Measurements from ENCODE around the gene MICAL1.

The MICAL1 gene

DNA sequence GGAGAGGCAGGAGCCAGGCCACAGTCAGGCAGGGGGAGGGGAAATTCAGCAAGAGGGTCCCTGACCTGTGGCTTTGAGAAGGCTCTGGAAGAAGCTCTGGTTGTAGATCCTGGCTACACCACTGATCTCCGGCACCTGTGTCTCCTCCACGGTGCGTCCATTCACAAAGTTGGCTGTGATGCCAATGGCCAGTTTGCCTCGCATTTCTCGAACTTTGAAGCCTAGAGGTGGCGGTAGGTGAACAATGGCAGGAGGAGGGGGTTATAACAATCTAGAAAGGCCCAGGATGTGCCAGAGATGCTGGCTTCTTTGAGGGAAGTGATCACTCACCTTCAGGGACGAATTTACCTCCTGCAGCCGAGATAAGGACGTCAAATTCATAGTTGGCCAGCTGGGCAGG is 3.4 kb downstream of the MICAL1 start:
- no peak for DNase-seq

DNA sequence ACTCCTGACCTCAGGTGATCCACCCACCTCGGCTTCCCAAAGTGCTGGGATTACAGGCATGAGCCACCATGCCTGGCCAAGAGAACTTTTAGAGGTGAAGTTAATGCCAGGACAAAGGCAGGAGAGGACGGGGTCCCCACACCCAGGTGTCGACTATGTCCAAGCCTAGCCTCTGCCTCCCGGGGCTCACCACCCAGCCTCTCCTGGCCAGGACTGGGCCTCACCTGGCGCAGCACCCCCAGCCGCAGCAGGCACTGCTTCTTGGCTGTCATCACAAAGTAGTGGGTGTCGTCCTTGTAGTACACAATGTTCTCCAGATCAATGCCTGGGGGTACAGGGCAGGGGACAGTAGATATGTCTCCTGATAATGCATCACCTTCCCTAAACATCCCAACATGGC is 4.2 kb downstream of the MICAL1 start:
- no peak for DNase-seq

DNA sequence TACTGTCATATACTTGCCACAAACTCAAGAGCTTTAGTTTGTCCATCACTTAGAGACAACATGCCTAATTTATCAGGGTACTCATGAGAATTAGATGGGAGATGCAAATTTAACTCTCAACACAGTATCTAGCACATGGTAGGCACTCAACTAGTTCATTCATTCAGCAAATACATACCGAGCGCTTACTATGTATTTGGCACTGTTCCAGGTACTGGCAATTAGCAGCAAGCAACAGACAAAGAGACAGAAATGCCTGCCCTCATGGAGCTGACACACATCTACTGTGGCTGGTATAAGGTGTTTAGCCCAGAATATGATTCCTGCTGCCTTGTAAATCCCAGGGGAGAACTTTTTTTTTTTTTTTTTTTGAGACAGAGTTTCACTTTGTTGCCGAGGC is 4.8 kb downstream of the MICAL1 start:
- no peak for DNase-seq

DNA sequence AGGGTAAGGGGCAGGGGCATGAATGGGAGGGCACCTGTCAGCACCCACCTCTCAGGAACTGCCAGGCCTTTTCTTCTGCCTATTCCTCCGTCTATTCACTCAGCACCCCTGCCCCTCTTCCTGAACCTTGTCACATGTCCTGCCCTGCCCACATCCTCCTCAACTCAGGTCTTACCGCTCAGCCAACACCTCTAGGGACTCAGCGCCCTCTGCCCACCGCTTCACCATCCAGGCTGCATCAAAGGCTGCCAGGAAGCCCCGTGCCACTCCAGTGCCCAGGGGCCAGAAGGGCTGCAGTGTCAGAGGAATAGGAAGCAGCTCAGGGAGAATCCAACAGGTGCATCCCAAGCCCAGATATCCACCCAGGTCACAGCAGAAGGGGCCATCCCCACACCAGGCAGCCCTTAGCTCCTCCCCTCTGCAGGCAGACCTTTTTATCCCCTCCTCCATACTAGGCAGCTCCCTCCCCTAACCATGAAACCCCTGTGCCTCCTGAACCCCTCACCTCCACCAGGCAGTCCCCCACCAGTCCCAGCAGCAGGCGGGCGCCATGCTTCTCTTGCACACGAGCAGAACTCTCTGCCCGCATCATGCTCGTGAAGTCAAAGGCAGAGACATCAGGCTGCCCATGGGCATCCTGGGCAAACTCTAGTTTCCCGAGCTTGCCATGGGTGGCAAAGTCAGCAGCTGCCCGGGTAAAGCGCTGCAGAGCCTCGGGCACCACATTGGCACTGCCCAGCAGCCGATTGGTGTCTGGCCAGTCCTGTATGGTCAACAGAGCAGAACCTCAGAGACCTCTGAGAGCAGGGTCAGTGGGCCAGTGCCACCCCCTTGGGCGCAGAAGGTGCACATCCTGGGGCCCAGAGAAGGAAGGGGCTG is 5.5 kb downstream of the MICAL1 start:
- no peak for DNase-seq

DNA sequence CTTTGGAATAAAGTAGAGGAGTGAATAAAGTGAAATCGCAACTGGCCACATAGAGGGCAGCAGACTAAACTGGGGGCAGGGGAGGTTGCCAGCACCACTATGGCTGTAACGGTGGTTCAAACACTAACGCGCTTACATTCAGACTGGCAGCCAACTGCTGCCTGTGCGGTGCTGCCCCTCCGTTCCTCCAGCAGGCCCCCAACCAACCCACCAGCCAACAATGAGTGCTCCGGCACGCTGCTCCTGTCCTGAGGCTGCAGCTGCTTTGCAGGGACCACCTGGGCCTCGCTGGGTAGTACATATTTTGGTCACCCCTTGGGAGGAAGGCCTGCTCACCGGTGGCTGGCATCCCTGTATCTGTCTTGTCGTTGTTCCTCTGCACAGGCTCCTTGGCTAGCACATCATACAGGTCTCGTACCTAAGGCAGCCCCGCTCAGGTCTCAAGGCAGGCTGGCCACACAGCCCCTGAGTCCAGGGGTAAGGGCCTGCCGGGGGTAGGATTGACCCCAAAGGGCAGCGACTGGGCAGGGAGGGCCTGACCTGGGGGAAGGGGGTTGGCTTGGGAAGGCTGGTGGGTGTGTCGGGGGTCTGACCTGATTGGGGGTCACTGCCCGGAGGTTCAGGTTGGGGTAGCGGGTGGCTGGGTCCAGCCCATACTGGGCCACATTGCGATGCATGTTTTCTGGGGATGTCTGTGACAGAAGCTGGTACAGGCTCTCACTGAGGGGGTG is 6.3 kb downstream of the MICAL1 start:
- DNase-seq: no peak

DNA sequence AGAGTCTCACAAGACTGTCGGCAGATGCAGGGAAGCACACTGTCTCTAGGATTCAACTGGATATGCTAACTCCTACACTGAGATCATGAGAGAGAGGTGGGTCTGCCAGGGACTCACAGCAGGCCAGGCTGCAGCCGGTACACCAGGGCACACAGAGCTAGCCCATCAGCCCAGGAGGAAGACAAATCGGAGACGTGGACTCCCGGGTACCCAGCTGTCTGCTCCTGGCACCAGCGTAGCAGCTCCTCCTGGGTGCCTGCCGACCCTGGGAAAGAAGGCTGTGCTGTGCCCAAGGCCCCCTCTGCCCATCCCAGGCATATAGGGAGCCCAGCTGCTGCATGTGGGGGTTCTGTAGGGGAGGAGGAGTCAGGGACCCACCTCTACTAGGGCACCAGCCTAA is 7.0 kb downstream of the MICAL1 start:
- no peak for DNase-seq

DNA sequence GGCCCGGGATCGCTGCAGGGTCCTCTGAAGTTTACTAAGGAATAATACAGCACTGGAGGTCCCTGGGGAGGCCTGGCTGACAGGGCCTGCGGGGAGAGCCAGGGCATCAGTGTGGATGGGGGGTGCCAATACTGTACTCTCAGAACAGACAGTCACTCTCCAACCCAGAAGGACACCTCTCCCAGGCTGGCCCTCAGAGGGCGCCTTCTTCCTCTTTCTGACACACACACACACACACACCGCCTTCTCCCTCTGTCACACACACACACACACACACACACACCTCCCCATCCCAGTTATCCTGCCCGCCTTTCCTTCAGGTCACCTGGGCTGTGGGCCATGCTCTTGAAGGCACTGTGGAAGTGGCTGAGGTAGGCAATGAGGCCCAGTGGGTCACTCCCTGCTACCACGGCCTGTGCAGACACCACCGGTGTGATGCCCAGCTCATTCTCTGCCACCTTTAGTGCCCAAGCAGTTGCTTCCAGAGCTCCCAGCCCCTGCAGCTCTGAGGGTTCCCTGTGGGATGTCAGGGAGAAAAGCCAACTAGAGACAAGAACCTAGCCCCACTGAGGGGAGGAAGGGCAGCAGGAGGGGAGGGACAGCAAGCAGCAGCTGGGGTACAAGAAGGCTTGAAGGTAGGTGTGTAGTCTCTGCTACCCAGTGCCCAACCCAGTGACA is 7.6 kb downstream of the MICAL1 start:
- no peak for DNase-seq

DNA sequence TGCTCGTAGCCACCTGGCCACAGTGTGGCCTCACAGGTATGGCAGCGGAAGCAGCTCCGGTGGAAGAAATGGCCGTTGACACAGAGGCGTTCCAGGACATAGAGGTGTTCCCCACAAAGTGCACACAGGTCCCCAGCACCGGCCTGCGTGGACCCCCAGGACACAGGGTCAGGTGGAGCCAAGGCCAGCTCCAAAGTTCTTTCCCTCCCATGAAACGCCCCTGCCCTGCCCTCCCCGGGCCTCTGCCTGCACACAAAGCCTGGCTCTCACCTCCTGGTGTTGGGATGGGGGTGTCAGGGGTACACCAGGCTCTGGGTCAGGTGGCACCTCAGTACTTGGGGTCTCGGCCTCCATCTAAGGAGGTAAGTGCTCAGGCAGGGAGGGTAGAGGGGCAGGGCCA is 8.5 kb downstream of the MICAL1 start:
- no peak for DNase-seq

DNA sequence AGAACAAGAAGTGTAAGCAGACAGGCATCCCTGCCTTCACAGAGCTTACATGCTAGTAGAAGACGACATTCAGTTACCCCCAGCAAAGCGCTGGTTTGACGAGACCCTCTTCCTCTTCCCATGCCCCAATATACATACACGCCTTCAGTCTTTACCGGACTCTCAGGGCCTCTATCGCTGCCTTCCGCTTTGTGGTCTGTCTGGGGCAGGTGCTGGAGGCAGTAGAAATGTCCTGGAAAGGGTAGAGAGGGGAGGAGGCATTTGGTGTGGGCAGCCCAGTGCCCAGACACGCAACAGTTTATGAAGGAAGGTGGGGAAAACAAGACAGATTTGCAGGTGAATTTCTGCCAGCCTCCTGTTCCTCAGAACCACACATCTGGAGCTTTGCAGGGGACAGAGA is 9.0 kb downstream of the MICAL1 start:
- no peak for DNase-seq

DNA sequence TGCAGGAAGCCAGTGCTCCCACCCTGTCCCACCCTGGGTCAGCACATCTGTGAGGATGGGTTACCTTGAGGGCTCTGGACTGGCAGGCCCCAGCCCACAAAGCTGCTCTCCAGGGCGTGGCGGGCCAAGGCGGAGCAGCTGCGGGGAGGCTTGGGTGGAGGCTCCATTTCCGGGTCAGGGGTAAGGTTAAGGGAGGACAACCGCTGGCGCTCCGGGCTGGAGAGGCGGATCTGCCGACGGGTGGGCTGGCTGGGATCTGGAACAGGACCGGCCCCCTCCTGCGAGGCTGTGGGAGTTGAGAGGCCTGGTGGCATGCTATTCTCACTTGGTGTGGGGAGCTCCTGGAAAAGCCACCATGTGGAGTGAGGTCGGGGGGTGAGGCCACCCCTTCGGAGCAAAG is 9.5 kb downstream of the MICAL1 start:
- no peak for DNase-seq

DNA sequence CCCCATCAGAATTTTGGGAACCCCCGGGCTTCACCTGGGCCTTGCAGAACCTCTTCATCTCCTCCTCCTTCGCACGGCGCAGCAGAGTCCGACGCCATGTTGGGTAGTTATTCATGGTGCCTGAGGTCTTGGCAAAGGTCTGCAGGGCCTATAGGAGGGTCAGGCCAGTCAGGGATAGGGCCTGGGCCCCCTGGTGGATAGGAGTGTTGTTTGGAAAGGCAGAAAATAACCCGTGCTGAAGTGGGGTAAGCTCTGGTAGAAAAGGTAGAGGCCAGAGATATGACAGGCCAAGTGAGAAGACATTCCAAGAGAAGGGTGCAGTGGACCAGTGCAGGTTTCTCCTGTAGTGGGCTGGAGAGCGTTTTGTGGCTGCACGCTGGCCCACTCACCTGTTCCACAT is 10.2 kb downstream of the MICAL1 start:
- no peak for DNase-seq

DNA sequence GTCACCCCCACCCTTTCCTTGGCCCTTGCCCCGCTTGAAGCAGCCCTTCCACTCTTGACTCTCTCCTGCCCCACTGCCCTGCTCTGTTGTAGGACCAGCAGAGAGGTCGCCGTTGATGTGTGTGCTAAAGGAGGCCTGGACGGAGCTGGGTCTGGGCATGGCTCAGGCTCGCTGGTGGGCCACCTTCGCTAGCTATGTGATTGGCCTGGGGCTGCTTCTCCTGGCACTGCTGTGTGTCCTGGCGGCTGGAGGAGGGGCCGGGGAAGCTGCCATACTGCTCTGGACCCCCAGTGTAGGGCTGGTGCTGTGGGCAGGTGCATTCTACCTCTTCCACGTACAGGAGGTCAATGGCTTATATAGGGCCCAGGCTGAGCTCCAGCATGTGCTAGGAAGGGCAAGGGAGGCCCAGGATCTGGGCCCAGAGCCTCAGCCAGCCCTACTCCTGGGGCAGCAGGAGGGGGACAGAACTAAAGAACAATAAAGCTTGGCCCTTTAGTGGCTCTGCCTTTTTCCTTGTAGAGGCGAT is 12.1 kb downstream of the MICAL1 start:
- DNase-seq: no peak

DNA sequence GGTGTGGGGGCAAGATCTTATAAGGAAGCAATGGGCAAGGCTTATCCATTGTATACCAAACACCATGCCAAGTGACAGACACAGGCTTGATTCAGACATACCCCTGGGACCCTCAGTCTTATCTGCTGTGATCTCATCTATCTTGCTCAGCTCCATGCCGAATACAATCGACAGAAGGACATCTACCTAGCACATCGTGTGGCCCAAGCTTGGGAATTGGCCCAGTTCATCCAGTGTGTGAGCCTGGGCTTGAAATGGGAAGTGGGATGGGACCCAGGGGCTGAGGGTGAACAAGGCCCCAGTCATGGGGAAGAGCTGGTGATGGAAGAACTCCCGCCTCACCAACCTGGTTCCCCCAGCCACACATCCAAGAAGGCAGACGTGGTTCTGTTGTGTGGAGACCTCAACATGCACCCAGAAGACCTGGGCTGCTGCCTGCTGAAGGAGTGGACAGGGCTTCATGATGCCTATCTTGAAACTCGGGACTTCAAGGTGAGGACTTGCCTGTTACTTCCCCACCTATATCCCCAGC is 13.1 kb downstream of the MICAL1 start:
- DNase-seq: no peak

DNA sequence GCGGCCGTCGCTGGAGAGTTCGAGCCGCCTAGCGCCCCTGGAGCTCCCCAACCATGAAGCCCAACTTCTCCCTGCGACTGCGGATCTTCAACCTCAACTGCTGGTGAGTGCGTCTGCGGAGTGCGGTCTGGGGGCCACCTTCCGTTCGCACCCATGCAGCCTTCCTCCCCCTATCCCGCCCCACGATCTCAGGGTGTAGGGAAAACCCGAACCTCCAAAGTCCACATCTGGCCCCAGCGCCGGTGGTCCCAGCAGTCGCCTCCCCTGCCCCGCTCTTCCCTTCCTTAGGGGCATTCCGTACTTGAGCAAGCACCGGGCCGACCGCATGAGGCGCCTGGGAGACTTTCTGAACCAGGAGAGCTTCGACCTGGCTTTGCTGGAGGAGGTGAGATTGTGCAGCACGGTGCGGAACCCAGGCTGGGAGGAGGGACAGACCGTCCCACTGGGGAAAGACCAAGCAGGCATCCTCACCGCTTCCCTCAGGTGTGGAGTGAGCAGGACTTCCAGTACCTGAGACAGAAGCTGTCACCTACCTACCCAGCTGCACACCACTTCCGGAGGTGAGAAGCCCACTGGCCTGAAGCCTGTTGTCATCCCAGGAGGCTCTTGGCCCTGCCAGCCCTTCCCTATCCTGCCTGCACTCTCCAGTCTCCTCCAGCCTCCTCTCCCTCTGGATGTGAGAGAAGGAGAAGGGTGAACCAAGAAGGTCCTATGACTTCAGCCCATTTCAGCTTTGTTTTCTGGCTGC is 14.3 kb downstream of the MICAL1 start:
- DNase-seq: peak; percentile 66

DNA sequence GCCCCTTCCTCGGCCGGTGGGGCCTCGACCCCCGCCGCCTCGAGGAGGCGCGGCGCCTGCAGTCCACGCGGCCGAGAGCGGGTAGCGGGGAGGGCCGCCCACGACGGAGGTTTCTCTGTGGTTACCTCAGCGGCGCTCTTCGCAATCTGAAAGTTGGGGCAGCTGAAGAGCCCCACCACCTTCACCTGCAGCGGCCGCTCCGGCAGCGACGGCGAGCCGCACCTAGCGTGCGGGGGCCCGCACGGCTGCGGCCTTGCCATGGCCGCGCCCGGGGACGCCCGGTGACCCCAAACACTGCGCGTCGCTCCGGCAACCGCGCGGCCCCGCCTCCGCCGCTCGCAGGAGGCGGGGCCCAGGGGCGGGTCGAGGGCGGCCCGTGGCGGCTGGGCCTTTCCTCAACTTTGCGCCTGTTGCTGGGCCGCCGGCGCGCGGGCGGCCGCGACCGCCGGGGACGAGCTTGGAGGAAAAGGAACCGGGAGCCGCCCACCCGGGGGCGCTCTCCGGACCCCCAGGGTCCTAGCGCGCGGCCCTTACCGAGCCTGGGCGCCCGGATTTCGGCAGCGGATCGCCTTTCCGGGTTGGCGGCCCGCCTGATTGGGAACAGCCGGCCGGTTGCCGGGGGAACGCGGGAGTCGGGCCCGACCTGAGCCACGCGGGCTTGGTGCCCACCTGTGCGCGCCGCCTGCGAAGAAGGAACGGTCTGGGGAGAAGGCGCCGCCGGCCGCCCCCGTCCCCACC is 15.1 kb downstream of the MICAL1 start, which contains the start of the genes PPIL6 and SMPD2:
PPIL6 (minus strand) TSS at position 298 of the 738 bp plus-strand sequence; CDS start at position 260, 38 bp downstream.
SMPD2 (plus strand) TSS at position 394 of the 738 bp plus-strand sequence. CDS start 398 bp downstream, outside the sequence.
- DNase-seq: peak; percentile 96

DNA sequence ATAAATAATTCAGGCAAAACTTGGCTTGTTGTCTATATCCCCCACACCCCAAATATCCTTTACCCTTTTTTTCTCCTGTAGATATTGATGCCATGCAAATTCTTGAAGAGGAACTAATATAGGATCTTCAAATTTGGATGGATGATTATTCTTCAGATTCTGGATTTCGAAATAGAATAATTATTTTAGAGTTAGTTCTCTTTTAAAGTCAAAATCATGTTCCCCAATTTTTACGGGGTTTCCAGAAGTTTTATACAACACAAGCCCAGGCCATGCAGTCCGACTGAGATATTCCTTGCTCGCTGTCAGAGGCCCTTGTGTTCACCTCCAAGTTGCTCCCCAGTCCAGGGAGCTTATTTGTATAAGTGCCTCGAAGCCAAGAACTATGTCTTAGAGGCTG is 19.5 kb downstream of the MICAL1 start:
- DNase-seq: no peak

DNA sequence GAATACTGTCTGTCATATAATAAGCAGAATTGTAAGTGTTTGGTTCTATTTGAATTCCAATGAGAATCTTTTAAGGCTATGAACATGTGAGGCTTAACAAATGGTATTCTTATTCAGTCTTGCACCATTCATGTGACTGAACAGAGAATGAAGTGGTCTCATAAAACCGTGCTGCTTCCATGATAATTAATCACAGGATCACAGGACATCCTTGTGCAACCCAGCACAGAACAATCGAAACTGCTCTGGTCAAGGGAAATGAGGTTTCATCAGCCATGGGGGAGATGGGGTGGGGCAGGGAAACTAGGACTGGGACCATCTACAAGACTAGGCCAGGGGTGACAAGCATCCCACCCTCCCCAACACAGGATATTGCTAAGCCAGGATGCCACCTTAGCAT is 21.1 kb downstream of the MICAL1 start:
- DNase-seq: no peak

DNA sequence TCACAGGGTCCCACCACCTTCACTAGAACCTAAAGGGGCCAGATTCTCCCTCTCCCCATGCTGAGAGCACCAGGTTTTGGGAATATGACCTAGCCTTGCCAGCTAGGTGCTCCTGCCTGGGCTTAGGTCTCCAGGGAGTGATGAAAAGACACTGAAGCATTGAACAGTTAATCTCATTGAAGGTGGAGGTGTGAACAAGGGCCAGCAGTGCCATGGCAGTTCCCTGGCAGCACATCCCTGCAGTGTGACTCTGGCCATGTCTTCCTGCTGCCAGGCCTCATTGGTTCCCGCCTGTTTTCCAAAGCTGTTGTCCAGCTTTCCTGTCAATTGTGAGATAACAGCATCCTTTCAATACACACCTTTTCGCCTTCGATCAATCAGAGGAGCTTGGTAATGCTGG is 26.1 kb downstream of the MICAL1 start:
- no peak for DNase-seq

DNA sequence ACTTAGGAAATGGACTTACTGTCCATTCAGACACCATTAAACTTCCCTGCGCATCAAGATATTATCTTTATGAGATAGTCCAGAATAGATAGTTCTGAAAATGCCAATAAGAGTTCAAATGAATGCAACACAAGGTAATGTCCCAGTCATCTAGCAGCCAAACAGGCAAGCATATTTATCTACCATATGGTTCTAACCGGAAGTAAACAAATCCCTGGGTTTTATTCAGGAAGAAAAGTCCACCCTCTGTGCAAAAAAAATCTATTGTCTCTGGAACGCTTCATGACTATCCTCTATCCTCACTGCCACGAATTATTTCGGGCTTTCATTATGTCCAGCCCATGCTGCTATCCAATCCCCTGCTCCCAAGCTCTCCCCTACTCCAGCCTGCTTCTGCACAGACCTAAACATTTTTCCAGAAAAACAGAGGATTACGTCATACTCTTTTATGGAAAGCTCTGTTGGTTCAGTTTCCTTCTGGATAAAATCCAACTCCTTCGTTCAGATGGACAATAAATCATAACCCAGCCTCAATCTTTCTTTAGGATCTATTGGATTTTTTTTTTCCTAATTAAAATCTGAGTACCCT is 26.6 kb downstream of the MICAL1 start:
- peak; percentile 68 for DNase-seq

DNA sequence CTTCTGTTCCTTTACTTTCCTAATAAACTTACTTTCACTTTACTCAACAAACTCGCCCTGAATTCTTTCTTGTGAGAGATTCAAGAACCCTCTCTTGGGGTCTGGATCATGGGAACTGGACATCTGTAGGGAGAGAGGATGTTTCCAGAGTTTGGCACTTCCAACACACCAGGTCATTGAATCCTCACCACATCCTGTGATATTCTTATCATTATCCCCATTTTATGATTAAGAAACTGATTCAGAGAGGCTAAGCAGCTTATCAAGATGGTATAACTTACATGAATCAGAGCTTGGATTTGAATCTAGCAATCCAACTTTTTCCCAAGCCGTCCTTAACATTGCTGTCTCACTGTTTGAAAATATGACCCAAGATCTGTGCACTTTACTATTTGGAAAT is 30.6 kb downstream of the MICAL1 start:
- no peak for DNase-seq

DNA sequence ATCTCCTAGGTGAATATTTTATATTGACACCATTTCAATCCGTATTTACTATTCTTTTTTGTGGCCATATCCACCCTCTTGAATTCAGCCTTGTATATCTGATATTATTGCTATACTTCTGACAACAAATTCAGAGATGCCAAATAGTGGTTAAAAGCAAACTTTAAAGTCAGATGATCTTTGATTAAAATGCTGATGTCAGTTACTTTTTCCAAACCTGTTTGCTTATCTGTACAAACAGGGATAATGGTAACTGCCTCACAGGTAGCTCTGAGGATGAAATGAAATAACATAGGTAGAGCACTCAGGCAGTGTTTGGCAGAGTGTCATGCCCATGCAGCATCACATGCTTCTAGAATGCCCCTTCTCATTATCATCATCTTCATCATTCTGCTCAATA is 34.4 kb downstream of the MICAL1 start:
- DNase-seq: no peak

Measured in right hindlimb (tissue), 1 donor.